NB4 (cell line): ENCODE data around the gene MSRB3.

Experiments used
- DNase-seq: peaks from one replicate; pipeline ENCODE4 v3.0.0; 2010; ENCODE audit warnings: low read depth
- H3K4me3 ChIP-seq: one replicate; pipeline ENCODE4 v1.5.1; 2011; ENCODE audit warnings: mild to moderate bottlenecking, low read depth, low read length, moderate library complexity
- MYC ChIP-seq: IDR thresholded peaks from 2 replicates; pipeline ENCODE4 v1.6.1; 2011; ENCODE audit warnings: low read depth, low read length
- POLR2A ChIP-seq: IDR thresholded peaks from 2 replicates; pipeline ENCODE4 v1.6.1; 2011; ENCODE audit warnings: mild to moderate bottlenecking; ENCODE audit not compliant: insufficient read length; ENCODE audit errors: extremely low read depth
- TF ChIP-seq, protein P1 (sequence below): IDR thresholded peaks from 2 replicates; pipeline ENCODE4 v1.6.1; 2011; ENCODE audit warnings: low read depth, low read length
- TF ChIP-seq, protein P2 (sequence below): IDR thresholded peaks from one replicate; pipeline ENCODE4 v1.5.1; 2012; ENCODE audit warnings: low read depth, low read length

The MSRB3 gene

DNA sequence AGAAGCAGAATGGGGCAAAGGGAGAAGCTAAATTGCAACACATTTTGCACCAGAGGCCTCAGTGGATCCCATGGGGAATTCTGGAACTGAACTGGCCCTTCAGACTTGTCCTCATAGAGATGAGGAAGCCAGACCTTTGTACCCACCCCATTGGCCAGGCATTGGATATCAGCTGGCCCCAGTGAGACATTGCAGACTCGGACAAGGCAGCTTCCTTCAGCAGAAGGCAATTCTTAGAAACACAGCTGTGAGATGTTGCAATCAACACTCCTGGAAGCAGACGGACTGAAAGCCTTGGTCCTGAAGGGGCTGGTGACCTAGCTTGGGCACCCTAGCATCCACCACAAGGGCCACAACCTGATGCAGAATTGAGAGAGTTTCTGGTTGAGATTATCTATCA is 218.1 kb downstream of the MSRB3 start:
- DNase-seq = peak; percentile 41
- TF ChIP-seq POLR2A = no peak
- TF ChIP-seq, protein P1, sequence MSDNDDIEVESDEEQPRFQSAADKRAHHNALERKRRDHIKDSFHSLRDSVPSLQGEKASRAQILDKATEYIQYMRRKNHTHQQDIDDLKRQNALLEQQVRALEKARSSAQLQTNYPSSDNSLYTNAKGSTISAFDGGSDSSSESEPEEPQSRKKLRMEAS = no peak
- TF ChIP-seq, protein P2, sequence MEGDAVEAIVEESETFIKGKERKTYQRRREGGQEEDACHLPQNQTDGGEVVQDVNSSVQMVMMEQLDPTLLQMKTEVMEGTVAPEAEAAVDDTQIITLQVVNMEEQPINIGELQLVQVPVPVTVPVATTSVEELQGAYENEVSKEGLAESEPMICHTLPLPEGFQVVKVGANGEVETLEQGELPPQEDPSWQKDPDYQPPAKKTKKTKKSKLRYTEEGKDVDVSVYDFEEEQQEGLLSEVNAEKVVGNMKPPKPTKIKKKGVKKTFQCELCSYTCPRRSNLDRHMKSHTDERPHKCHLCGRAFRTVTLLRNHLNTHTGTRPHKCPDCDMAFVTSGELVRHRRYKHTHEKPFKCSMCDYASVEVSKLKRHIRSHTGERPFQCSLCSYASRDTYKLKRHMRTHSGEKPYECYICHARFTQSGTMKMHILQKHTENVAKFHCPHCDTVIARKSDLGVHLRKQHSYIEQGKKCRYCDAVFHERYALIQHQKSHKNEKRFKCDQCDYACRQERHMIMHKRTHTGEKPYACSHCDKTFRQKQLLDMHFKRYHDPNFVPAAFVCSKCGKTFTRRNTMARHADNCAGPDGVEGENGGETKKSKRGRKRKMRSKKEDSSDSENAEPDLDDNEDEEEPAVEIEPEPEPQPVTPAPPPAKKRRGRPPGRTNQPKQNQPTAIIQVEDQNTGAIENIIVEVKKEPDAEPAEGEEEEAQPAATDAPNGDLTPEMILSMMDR = no peak
- no peak for TF ChIP-seq MYC
- H3K4me3 ChIP-seq = no peak overlapping the region

DNA sequence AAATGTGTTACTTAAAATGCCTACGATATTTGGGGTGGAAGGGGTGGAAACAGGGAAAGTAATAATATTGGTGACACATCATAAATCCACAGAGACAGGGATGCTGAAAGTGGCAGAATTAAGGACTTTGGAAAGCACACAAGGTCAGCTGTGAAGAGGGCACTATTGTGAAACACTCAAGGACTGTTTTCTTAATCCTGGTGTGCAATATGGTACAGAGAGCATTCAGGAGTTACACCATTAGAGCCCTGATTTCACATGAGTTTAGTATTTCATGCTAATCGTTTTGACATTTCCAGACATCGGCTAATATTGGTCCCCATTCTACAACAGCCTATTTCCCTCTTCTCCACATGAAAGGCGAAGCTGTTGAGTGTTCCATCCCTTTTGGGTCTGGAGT is 219.2 kb downstream of the MSRB3 start:
- no peak overlapping the region for H3K4me3 ChIP-seq
- no peak for DNase-seq
- TF ChIP-seq, protein P2 = no peak
- TF ChIP-seq MYC (no peak), POLR2A (no peak)
- TF ChIP-seq, protein P1 = no peak

DNA sequence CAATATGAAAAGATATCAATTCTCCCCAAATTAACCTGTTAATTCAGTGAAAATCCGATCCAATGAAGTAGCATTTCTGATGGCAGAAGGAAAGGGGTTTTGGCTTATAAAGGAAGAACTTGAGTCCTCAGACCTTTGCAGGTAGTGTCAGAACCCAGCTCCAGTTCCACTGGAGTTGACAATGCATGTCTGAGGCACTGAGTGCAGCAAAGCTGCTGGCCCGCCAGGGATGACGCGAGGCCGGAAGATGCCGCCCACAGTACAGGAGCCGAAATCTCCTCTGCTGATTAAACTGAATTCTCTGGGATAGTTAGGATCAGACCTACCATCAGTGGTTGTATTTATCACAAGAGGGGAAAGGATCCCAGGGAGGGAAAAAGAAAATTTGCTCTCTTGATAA is 220.7 kb downstream of the MSRB3 start:
- no peak for DNase-seq
- TF ChIP-seq MYC (no peak), POLR2A (no peak)
- TF ChIP-seq, protein P2 = no peak
- TF ChIP-seq, protein P1 = no peak
- H3K4me3 ChIP-seq = no peak overlapping the region

DNA sequence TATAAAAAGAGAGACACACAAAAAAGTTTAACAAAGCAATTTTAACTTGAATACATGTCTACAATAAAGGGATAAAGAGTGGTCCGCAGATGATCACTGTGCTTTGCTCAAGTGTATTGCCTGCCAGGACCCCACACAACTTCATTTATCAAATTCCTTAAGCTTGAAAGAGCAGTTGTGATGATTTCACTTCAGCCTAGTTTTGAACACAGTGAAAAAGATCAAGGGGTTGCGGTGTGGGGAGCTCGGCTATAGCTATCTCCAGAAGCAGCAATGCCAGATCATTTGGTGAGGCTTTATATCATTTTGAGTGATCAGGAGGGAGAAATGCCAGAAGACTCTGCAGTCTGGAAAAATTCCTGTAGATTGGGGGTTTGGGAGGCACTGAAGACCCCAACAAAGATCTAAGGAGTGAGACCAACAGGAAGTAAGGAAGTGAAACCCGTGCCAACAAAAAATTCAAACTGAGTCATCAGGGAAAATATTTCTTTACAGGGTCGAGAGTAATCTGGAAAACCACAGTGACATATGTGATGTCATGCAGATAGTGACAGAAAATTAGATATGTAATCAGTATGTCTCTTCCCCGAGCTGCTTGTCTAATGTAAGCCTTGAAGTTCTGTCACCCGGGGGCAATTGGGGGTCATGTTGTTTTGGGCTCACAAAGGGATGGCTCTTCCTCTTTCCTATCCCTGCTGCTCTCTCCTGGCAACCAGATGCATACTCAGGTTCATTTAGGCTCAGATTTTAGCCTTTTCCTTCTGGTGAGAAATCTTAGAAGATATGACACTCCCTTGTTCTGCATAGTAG is 221.8 kb downstream of the MSRB3 start:
- TF ChIP-seq, protein P2 = no peak
- no peak for TF ChIP-seq MYC
- TF ChIP-seq, protein P1 = no peak
- no peak for TF ChIP-seq POLR2A
- peak; percentile 15 for DNase-seq
- H3K4me3 ChIP-seq = no peak overlapping the region

DNA sequence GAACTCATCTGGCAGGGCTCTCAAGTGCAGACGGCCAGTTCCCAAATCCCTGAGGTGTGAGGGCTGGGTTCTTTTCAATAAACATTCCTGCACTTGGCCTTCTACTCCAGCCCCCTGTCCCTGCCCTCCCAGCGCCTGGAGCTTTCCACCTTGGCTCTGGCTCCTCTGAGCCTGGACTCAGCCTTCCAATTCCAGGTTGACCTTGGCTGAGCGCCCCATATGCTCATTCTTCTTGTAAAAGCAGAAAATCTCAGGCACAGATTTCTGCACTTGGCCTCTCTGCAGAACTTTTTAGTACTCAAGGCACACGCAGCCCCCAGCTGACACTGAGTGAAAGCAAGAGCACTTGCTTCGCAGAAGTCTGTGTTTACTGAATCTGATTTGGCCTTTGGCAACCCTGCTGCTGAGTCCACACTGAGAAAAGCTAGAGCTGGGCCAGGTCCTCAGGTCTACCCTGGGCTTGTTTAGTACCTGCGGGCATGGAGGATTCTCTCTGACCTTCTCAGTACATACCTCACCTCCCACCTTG is 222.7 kb downstream of the MSRB3 start:
- TF ChIP-seq, protein P2 = no peak
- no peak for TF ChIP-seq MYC
- TF ChIP-seq, protein P1 = no peak
- TF ChIP-seq POLR2A = no peak
- H3K4me3 ChIP-seq = no peak overlapping the region
- no peak for DNase-seq
